H9 (cell line): ENCODE measurements around the gene RAD17. TPM values are rescaled to one million over a fixed set of nuclear protein-coding genes. Genes with fewer than 3 reads are reported as not detected.

Experiments
- DNase-seq: peaks from one replicate; pipeline ENCODE4 v3.0.0-alpha.2; 2017
- H2AFZ ChIP-seq: one replicate; pipeline ENCODE4 v1.6.1; 2013; ENCODE audit warnings: mild to moderate bottlenecking, low read length, control low read depth, moderate library complexity
- H2AK5ac ChIP-seq: 2 replicates; pipeline ENCODE4 v1.6.1; 2013; ENCODE audit warnings: low read length, control low read depth, mixed read lengths; ENCODE audit not compliant: insufficient read length
- H2BK120ac ChIP-seq: one replicate; pipeline ENCODE4 v1.6.1; 2013; ENCODE audit warnings: low read depth, mild to moderate bottlenecking, low read length, control low read depth, inconsistent platforms; ENCODE audit not compliant: poor library complexity, severe bottlenecking
- H2BK12ac ChIP-seq: 2 replicates; pipeline ENCODE4 v1.6.1; 2013; ENCODE audit warnings: low read length, control low read depth, mixed read lengths, low read depth; ENCODE audit not compliant: insufficient read length
- H2BK15ac ChIP-seq: 2 replicates; pipeline ENCODE4 v1.6.1; 2013; ENCODE audit warnings: low read depth, low read length, control low read depth
- H2BK20ac ChIP-seq: one replicate; pipeline ENCODE4 v1.6.1; 2013; ENCODE audit warnings: low read depth, mild to moderate bottlenecking, low read length, control low read depth, inconsistent platforms; ENCODE audit not compliant: poor library complexity, severe bottlenecking
- H2BK5ac ChIP-seq: 2 replicates; pipeline ENCODE4 v1.6.1; 2013; ENCODE audit warnings: low read length, control low read depth, mixed read lengths; ENCODE audit not compliant: insufficient read length
- H3K14ac ChIP-seq: 2 replicates; pipeline ENCODE4 v1.6.1; 2013; ENCODE audit warnings: low read length, control low read depth; ENCODE audit not compliant: insufficient read depth
- H3K18ac ChIP-seq: 2 replicates; pipeline ENCODE4 v1.6.1; 2013; ENCODE audit warnings: low read depth, mild to moderate bottlenecking, mixed read lengths, low read length, control low read depth; ENCODE audit not compliant: insufficient read length
- H3K23ac ChIP-seq: 2 replicates; pipeline ENCODE4 v1.6.1; 2013; ENCODE audit warnings: low read length, control low read depth, mixed read lengths, low read depth; ENCODE audit not compliant: insufficient read length
- H3K23me2 ChIP-seq: 2 replicates; pipeline ENCODE4 v1.6.1; 2013; ENCODE audit warnings: low read depth, mild to moderate bottlenecking, mixed read lengths, low read length, control low read depth; ENCODE audit not compliant: insufficient read length, poor library complexity, severe bottlenecking
- H3K27ac ChIP-seq: 2 replicates; pipeline ENCODE4 v1.5.1; 2013; ENCODE audit warnings: low read length, control low read depth, mixed read lengths, low read depth; ENCODE audit not compliant: insufficient read length
- H3K27me3 ChIP-seq: 2 replicates; pipeline ENCODE4 v1.6.1; 2013; ENCODE audit warnings: low read length, control low read depth, inconsistent platforms; ENCODE audit not compliant: insufficient read depth
- H3K4ac ChIP-seq: 2 replicates; pipeline ENCODE4 v1.6.1; 2013; ENCODE audit warnings: low read depth, mild to moderate bottlenecking, control low read depth, inconsistent platforms, low read length, moderate library complexity
- H3K4me1 ChIP-seq: 2 replicates; pipeline ENCODE4 v1.6.1; 2013; ENCODE audit warnings: low read length, control low read depth, inconsistent platforms; ENCODE audit not compliant: insufficient read depth
- H3K4me2 ChIP-seq: 2 replicates; pipeline ENCODE4 v1.6.1; 2013; ENCODE audit warnings: low read length, control low read depth, mixed read lengths; ENCODE audit not compliant: insufficient read length, insufficient read depth
- H3K56ac ChIP-seq: 2 replicates; pipeline ENCODE4 v1.6.1; 2013; ENCODE audit warnings: low read depth, mild to moderate bottlenecking, mixed read lengths, low read length, control low read depth; ENCODE audit not compliant: insufficient read length
- H3K79me1 ChIP-seq: 2 replicates; pipeline ENCODE4 v1.6.1; 2013; ENCODE audit warnings: low read depth, mild to moderate bottlenecking, moderate library complexity, low read length, control low read depth, inconsistent platforms; ENCODE audit not compliant: insufficient read depth, poor library complexity, severe bottlenecking
- H3K79me2 ChIP-seq: 2 replicates; pipeline ENCODE4 v1.6.1; 2013; ENCODE audit warnings: low read length, control low read depth, inconsistent platforms; ENCODE audit not compliant: insufficient read depth
- H3K9ac ChIP-seq: 2 replicates; pipeline ENCODE4 v1.6.1; 2013; ENCODE audit warnings: low read length, control low read depth, mixed read lengths; ENCODE audit not compliant: insufficient read length; ENCODE audit errors: extremely low read depth
- H3K9me3 ChIP-seq: one replicate; pipeline ENCODE4 v1.6.1; 2013; ENCODE audit warnings: low read depth, low read length, inconsistent platforms; ENCODE audit not compliant: control insufficient read depth
- H3T11ph ChIP-seq: one replicate; pipeline ENCODE4 v1.6.1; 2013; ENCODE audit warnings: mild to moderate bottlenecking, low read length, control low read depth, inconsistent platforms
- H4K20me1 ChIP-seq: one replicate; pipeline ENCODE4 v1.6.1; 2013; ENCODE audit not compliant: control insufficient read depth, insufficient read length, insufficient read depth
- H4K5ac ChIP-seq: 2 replicates; pipeline ENCODE4 v1.6.1; 2013; ENCODE audit warnings: low read depth, mild to moderate bottlenecking, mixed read lengths, low read length, control low read depth; ENCODE audit not compliant: insufficient read length
- H4K8ac ChIP-seq: replicated peaks from 2 replicates; pipeline ENCODE4 v1.6.1; 2013; ENCODE audit warnings: low read length, control low read depth, mixed read lengths, low read depth; ENCODE audit not compliant: insufficient read length
- H4K91ac ChIP-seq: 2 replicates; pipeline ENCODE4 v1.6.1; 2013; ENCODE audit warnings: low read depth, mild to moderate bottlenecking, moderate library complexity, mixed read lengths, low read length, control low read depth; ENCODE audit not compliant: insufficient read length
- H3K27ac Mint-ChIP-seq, 3 experiments: 2 replicates in 2 of 3; 3 replicates in 1 of 3; pipeline ENCODE4 v1.8.0; 2020 to 2021; ENCODE audit warnings: mixed read lengths in 3 of 3, mild to moderate bottlenecking in 1 of 3, moderate library complexity in 1 of 3
- H3K27me3 Mint-ChIP-seq: 2 replicates; pipeline ENCODE4 v1.8.0; 2021; ENCODE audit warnings: low read depth, mild to moderate bottlenecking, moderate library complexity, mixed read lengths
- H3K36me3 Mint-ChIP-seq, 3 experiments: 2 replicates in 2 of 3; 3 replicates in 1 of 3; pipeline ENCODE4 v1.8.0; 2020 to 2021; ENCODE audit warnings: low read depth in 3 of 3, mixed read lengths in 3 of 3; ENCODE audit not compliant: insufficient read depth in 1 of 3
- H3K4me1 Mint-ChIP-seq, 2 experiments: 2 replicates each; pipeline ENCODE4 v1.8.0; 2020; ENCODE audit warnings: mixed read lengths in 2 of 2
- H3K4me3 Mint-ChIP-seq, 2 experiments: 2 replicates in 1 of 2; 3 replicates in 1 of 2; pipeline ENCODE4 v1.8.0; 2020 to 2021; ENCODE audit warnings: mild to moderate bottlenecking in 2 of 2, mixed read lengths in 2 of 2, moderate library complexity in 1 of 2
- H3K9me3 Mint-ChIP-seq, 2 experiments: 2 replicates in 1 of 2; 3 replicates in 1 of 2; pipeline ENCODE4 v1.8.0; 2020; ENCODE audit warnings: mild to moderate bottlenecking in 2 of 2, mixed read lengths in 2 of 2, moderate library complexity in 1 of 2
- CTCF ChIP-seq: fragments of 200-600 bp; sonication (generic); conservative IDR thresholded peaks from 3 replicates; pipeline ENCODE4 v1.8.0; 2021; ENCODE audit warnings: antibody characterized with exemption, mild to moderate bottlenecking
- WGBS: extraction: QIAGEN DNeasy Blood & Tissue Kit; methylation state at CpG from one replicate; pipeline ENCODE4 v1.1.7; 2013; ENCODE audit warnings: missing lambda C conversion rate, low lambda C conversion rate, mixed read lengths; ENCODE audit not compliant: insufficient read length; ENCODE audit errors: extremely low coverage; 5-methylcytosine and 5-hydroxymethylcytosine counted together
- total RNA-seq: library from RNA; stranded (reverse); gene quantifications from 2 replicates; pipeline ENCODE4 v1.2.1, GENCODE V29; 2021

Gene RAD17
- total RNA-seq, 1 experiment from 2014 or later, result 31.9 TPM

- no peak overlapping the region for H3K23ac ChIP-seq
- H2AFZ ChIP-seq, result no peak overlapping the region
- no peaks in the 10 kb centered on the region for H3K9me3 ChIP-seq
- H3K4me2 ChIP-seq, result no peak overlapping the region
- no peak overlapping the region for H3K9ac ChIP-seq
- H3K14ac ChIP-seq, result no peak overlapping the region
- H4K8ac ChIP-seq, result no peak overlapping the region
- no peak for DNase-seq
- no peak overlapping the region for H2BK12ac ChIP-seq
- H2BK15ac ChIP-seq, result no peak overlapping the region
- no peak overlapping the region for H2BK5ac ChIP-seq
- H3K27ac Mint-ChIP-seq, result no peak overlapping the region
- H3T11ph ChIP-seq, result no peak overlapping the region
- H3K79me1 ChIP-seq, result no peaks in the 10 kb centered on the region
- no peaks in the 10 kb centered on the region for H3K9me3 Mint-ChIP-seq
- H3K23me2 ChIP-seq, result no peaks in the 10 kb centered on the region
- H3K56ac ChIP-seq, result no peak overlapping the region
- no peak overlapping the region for H2BK20ac ChIP-seq
- no peak overlapping the region for H4K5ac ChIP-seq
- no peaks in the 10 kb centered on the region for H3K4me1 ChIP-seq
- H3K4ac ChIP-seq, result no peak overlapping the region
- no peak for TF ChIP-seq CTCF
- no peak overlapping the region for H2BK120ac ChIP-seq
- H3K27me3 Mint-ChIP-seq, result no peaks in the 10 kb centered on the region
- no CpG with 5 or more reads among the region's 1 CpG for WGBS
- no peaks in the 10 kb centered on the region for H3K79me2 ChIP-seq
- no peaks in the 10 kb centered on the region for H3K27me3 ChIP-seq
- H3K4me1 Mint-ChIP-seq, result no peaks in the 10 kb centered on the region; a peak in 1 of 4 replicates
- H4K91ac ChIP-seq, result no peak overlapping the region
- H2AK5ac ChIP-seq, result no peak overlapping the region
- no peak overlapping the region for H3K18ac ChIP-seq
- H3K36me3 Mint-ChIP-seq, result no peaks in the 10 kb centered on the region; a peak in 1 of 7 replicates
- no peak overlapping the region for H3K4me3 Mint-ChIP-seq
- no peak overlapping the region for H3K27ac ChIP-seq
- H4K20me1 ChIP-seq, result no peaks in the 10 kb centered on the region
Observed at GRCh38 chr5:69326365-69326764, 43.3 kb upstream of the RAD17 start.
